Transverse colon (tissue), 4 donors: ENCODE measurements around the gene HERC3.
A peak's percentile ranks its signal among the peaks of the same experiment; 100 is the strongest.

Experiments
- POLR2A ChIP-seq: fragments of 450-650 bp; IDR thresholded peaks from one replicate; pipeline ENCODE4 v1.6.1; 2016; ENCODE audit warnings: antibody characterized with exemption, mild to moderate bottlenecking, moderate library complexity
- POLR2AphosphoS5 ChIP-seq, 3 donors: sonication (generic); formaldehyde crosslinking; IDR thresholded peaks; one replicate each; pipeline ENCODE4 v1.6.1; 2016; ENCODE audit warnings: antibody characterized with exemption in 3 of 3
- TF ChIP-seq, protein P1 (sequence below), 5 experiments: fragments of 200-600 bp in 3 of 5; fragments of 450-650 bp in 2 of 5; sonication (generic) in 3 of 5; IDR thresholded peaks; 1 replicate in 2 of 5; 2 replicates in 3 of 5; pipeline ENCODE4 v1.5.1; 2016 to 2017; ENCODE audit warnings: antibody characterized with exemption in 5 of 5, inconsistent platforms in 3 of 5, mild to moderate bottlenecking in 2 of 5, moderate library complexity in 1 of 5

DNA sequence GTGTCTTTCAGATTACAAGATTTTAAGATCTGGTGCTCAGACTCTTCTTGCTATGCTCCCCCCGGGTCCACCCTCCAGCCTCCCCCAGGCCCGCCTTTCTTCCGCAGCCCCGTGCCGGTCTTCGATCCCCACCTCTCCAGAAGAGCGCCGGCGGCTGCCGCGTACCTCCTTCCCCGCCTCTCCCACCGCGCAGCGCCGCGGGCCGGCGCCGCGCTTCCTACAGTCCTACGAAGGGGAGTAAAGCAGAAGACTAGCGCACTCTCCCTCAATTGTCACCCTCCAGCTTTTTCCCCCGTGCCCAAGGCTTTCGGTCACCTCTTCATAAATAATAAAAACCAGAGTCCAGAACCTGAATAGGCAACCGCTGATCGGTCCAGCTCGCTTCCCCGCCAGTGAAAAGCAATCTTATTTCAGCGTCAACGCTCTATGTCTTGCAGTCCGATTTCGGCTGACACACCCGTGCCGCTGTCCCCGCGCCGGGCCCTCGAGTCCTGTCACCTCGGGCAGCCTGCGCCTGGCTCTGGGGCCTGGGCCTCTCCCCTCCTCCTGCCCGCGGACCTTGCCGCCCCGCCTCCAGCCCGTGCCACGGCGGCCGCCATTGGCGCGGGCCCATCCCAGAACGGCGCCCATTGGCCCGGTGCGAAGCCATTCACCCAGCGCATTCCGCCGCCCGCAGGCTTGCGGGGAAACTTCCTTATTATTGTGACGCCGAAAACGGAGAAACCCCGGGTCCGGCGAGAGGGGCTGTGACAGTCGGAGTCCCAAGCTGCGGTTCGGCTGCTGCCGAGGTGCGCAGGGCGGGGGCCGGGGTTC lies at the start of gene HERC3:
- TF ChIP-seq POLR2AphosphoS5 (IDR thresholded peaks at IDR 0.05) (peak in 2 of 3 donors; percentile 68 to 79), POLR2A (peak; percentile 56)
- TF ChIP-seq, protein P1, sequence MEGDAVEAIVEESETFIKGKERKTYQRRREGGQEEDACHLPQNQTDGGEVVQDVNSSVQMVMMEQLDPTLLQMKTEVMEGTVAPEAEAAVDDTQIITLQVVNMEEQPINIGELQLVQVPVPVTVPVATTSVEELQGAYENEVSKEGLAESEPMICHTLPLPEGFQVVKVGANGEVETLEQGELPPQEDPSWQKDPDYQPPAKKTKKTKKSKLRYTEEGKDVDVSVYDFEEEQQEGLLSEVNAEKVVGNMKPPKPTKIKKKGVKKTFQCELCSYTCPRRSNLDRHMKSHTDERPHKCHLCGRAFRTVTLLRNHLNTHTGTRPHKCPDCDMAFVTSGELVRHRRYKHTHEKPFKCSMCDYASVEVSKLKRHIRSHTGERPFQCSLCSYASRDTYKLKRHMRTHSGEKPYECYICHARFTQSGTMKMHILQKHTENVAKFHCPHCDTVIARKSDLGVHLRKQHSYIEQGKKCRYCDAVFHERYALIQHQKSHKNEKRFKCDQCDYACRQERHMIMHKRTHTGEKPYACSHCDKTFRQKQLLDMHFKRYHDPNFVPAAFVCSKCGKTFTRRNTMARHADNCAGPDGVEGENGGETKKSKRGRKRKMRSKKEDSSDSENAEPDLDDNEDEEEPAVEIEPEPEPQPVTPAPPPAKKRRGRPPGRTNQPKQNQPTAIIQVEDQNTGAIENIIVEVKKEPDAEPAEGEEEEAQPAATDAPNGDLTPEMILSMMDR (IDR thresholded peaks at IDR 0.05) = peak in 2 of 5 experiments; percentile 3 to 18
